Stomach (tissue), 9 donors: ENCODE results near the gene KCNJ4. TPM values are rescaled to one million over a fixed set of nuclear protein-coding genes. Genes with fewer than 3 reads are reported as not detected.

Experiments used
- DNase-seq, 2 donors: peaks; one replicate each; pipeline versions ENCODE4 v3.0.0 to v3.0.0-alpha.2; 2013 to 2019
- H3K27ac ChIP-seq, 5 donors: fragments of 200-600 bp in 4 of 5; sonication (generic) in 4 of 5; one replicate each; pipeline ENCODE4 v1.5.1; 2013 to 2019; ENCODE audit warnings: mild to moderate bottlenecking in 1 of 5, moderate library complexity in 1 of 5
- H3K27me3 ChIP-seq, 3 donors: fragments of 200-600 bp; sonication (generic); one replicate each; pipeline ENCODE4 v1.5.1; 2017 to 2019; ENCODE audit warnings: mixed run types in 1 of 3
- H3K36me3 ChIP-seq, 4 donors: fragments of 200-600 bp; sonication (generic); 1 replicate in 3 of 4; 2 replicates in 1 of 4; pipeline ENCODE4 v1.5.1; 2016 to 2019
- H3K4me1 ChIP-seq, 4 donors: fragments of 200-600 bp; sonication (generic); one replicate each; pipeline ENCODE4 v1.5.1; 2016 to 2019
- H3K4me3 ChIP-seq, 4 donors: fragments of 200-600 bp; sonication (generic) in 3 of 4; one replicate each; pipeline ENCODE4 v1.5.1; 2016 to 2019; ENCODE audit warnings: mild to moderate bottlenecking in 1 of 4
- H3K9me3 ChIP-seq, 4 donors: fragments of 200-600 bp; sonication (generic); one replicate each; pipeline ENCODE4 v1.5.1; 2016 to 2019
- EP300 ChIP-seq: sonication (generic); formaldehyde crosslinking; IDR thresholded peaks from one replicate; pipeline ENCODE4 v1.6.1; 2017; ENCODE audit warnings: antibody characterized with exemption
- POLR2A ChIP-seq, 4 donors: fragments of 450-650 bp; IDR thresholded peaks; one replicate each; pipeline ENCODE4 v1.6.1; 2016; ENCODE audit warnings: antibody characterized with exemption in 4 of 4, control low read depth in 2 of 4, mild to moderate bottlenecking in 1 of 4, moderate library complexity in 1 of 4
- POLR2AphosphoS5 ChIP-seq, 3 donors: sonication (generic); formaldehyde crosslinking; IDR thresholded peaks; one replicate each; pipeline ENCODE4 v1.6.1; 2016; ENCODE audit warnings: antibody characterized with exemption in 3 of 3
- WGBS, 5 donors: extraction: QIAGEN DNeasy Blood & Tissue Kit in 3 of 5; methylation state at CpG; one replicate each; pipeline versions ENCODE4 v1.1.5 to v1.1.7; 2013 to 2018; 5-methylcytosine and 5-hydroxymethylcytosine counted together
- intact Hi-C: fragments of 100-400 bp; cut with DNase I; formaldehyde crosslinking; loops from one replicate; pipeline ENCODE4 v1.15.1; 2023; ENCODE audit warnings: low total_unique reads
- polyA plus RNA-seq, 3 donors: library from polyadenylated mRNA; stranded (reverse); fragments of 200-250 nt; gene quantifications; one replicate each; pipeline ENCODE4 v1.2.3, GENCODE V29; 2013
- total RNA-seq, 5 donors: library from RNA; depleted of rRNA; stranded (reverse); fragments of >200 nt; gene quantifications; one replicate each; pipeline versions ENCODE4 v1.1.0 to v1.2.3, GENCODE V29; 2014 to 2016
- TF ChIP-seq, protein P1 (sequence below), 7 experiments: fragments of 450-650 bp in 4 of 7; fragments of 200-600 bp in 3 of 7; sonication (generic) in 3 of 7; IDR thresholded peaks; one replicate each; pipeline ENCODE4 v1.5.1; 2016 to 2019; ENCODE audit warnings: antibody characterized with exemption in 7 of 7, control low read depth in 2 of 7, mild to moderate bottlenecking in 1 of 7
- donor health status: healthy with polysubstance abuse.
- donor health status: Bipolar disorder and iron deficiency.
- donor health status: healthy.

KCNJ4 gene
- total and polyA plus RNA-seq, 8 donors, result not detected

DNA sequence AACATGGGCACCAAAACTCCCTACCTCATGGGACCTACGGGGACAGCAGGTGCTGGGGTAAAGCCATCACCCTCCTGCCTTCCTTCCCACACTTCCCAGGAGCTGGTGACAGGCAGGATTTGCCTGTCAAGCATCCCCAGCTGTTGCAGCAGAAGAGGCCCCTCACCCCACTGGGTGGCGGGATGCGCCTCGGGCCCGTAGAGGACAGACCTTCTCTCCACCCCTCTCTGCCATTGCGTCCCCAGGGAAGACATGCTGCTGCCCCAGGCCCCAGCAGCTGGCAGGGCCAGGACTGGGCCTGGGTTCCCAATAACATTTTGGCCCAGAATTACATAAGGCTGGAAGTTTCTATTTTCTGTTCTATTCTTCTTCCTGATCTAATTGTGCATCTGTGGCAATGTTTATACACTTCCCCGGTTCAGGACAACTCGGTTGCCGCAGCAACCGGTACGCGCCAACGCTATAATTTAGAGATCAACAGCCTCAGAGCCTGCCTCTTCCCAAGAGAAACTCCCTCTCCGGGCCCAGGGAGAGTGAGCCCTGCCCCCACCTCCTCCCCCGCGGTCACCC lies 25.4 kb downstream of the KCNJ4 start:
- no peak overlapping the region for H3K4me3 ChIP-seq
- H3K36me3 ChIP-seq, result no peaks in the 10 kb centered on the region
- no peak overlapping the region for H3K27ac ChIP-seq
- intact Hi-C loops, result no loop called here
- no peaks in the 10 kb centered on the region for H3K9me3 ChIP-seq
- TF ChIP-seq, protein P1, sequence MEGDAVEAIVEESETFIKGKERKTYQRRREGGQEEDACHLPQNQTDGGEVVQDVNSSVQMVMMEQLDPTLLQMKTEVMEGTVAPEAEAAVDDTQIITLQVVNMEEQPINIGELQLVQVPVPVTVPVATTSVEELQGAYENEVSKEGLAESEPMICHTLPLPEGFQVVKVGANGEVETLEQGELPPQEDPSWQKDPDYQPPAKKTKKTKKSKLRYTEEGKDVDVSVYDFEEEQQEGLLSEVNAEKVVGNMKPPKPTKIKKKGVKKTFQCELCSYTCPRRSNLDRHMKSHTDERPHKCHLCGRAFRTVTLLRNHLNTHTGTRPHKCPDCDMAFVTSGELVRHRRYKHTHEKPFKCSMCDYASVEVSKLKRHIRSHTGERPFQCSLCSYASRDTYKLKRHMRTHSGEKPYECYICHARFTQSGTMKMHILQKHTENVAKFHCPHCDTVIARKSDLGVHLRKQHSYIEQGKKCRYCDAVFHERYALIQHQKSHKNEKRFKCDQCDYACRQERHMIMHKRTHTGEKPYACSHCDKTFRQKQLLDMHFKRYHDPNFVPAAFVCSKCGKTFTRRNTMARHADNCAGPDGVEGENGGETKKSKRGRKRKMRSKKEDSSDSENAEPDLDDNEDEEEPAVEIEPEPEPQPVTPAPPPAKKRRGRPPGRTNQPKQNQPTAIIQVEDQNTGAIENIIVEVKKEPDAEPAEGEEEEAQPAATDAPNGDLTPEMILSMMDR (IDR thresholded peaks at IDR 0.05), result no peak
- TF ChIP-seq POLR2A (IDR thresholded peaks at IDR 0.05), result no peak
- no peak for TF ChIP-seq EP300
- no peak for TF ChIP-seq POLR2AphosphoS5 (IDR thresholded peaks at IDR 0.05)
- DNase-seq, result peak in 1 of 2 donors; percentile 67
- WGBS, 5 donors, result 55 to 62% (median 59%) methylated on average over 14 to 16 of the region's 16 CpGs
- no peaks in the 10 kb centered on the region for H3K4me1 ChIP-seq
- H3K27me3 ChIP-seq, result peaks cover 0 to 8% (median 0%) of the 10 kb centered on the region in 3 donors

DNA sequence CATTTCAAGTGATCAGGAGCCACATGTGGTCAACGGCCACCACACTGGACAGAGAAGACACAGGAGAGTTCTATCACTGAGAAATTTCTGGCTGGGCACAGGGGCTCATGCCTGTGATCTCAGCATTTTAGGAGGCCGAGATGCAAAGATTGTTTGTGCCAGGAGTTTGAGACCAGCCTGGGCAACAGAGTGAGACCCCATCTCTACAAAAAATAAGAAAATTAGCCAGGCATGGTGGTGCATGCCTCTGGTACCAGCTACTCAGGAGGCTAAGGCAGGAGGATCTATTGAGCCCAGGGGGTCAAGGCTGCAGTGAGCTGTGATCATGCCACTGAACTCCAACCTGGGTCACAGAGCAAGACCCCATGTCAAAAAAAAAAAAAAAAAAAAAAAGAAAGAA lies 26.3 kb downstream of the KCNJ4 start:
- TF ChIP-seq POLR2AphosphoS5 (IDR thresholded peaks at IDR 0.05) (no peak), EP300 (no peak), POLR2A (IDR thresholded peaks at IDR 0.05) (no peak)
- TF ChIP-seq, protein P1 (IDR thresholded peaks at IDR 0.05), result no peak
- 62 to 81% (median 72%) methylated on average over 2 of the region's 2 CpGs for WGBS, 5 donors
- intact Hi-C loops, result no loop called here
- Histone ChIP-seq H3K4me3 (no peak overlapping the region), H3K36me3 (no peaks in the 10 kb centered on the region), H3K4me1 (no peaks in the 10 kb centered on the region), H3K27me3 (peaks cover 0 to 3% (median 0%) of the 10 kb centered on the region in 3 donors), H3K27ac (no peak overlapping the region), H3K9me3 (no peaks in the 10 kb centered on the region)
- DNase-seq, result no peak

DNA sequence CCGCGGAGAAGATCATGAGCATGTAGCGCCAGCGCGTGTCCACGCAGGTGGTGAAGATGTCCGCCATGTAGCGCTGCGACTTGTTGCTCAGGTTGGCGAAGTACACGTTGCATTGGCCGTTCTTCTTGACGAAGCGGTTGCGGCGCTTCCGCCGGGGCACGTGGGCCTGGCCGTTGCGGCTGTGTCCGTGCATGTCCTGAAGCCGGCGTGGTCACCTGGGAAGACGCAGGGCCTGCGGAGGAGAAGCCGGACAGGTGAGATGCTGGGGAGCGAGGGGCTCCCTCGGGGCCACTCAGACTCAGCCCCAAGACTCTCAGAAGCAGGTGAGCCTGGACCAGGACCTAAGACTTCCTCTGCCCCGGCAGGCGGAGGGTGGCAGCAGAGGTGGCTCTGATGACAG lies 27.1 kb downstream of the KCNJ4 start:
- no peaks in the 10 kb centered on the region for H3K9me3 ChIP-seq
- intact Hi-C loops, result no loop called here
- H3K27me3 ChIP-seq, result no peaks in the 10 kb centered on the region
- no peaks in the 10 kb centered on the region for H3K4me1 ChIP-seq
- 93 to 97% (median 96%) methylated on average over 14 to 31 of the region's 31 CpGs for WGBS, 5 donors
- no peak for TF ChIP-seq POLR2A (IDR thresholded peaks at IDR 0.05)
- TF ChIP-seq, protein P1 (IDR thresholded peaks at IDR 0.05), result no peak
- TF ChIP-seq POLR2AphosphoS5 (IDR thresholded peaks at IDR 0.05), result no peak
- TF ChIP-seq EP300, result no peak
- H3K27ac ChIP-seq, result no peak overlapping the region
- DNase-seq, result no peak
- H3K4me3 ChIP-seq, result no peak overlapping the region
- no peaks in the 10 kb centered on the region for H3K36me3 ChIP-seq

DNA sequence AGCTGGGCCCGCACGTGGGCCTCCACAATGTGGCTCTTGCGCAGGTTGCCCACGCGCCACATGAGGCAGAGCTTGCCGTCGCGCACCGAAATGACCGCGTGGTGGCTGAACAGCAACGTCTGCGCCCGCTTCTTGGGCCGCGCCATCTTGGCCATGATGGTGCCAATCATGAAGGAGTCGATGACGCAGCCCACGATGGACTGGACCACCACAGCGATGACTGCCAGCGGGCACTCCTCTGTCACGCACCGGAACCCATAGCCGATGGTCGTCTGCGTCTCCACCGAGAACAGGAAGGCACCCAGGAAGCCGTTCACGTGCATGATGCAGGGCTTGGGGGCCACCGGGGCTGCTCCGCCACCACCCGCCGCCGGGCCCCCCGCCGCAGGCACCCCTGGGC lies 27.5 kb downstream of the KCNJ4 start:
- no peak overlapping the region for H3K4me3 ChIP-seq
- H3K36me3 ChIP-seq, result no peaks in the 10 kb centered on the region
- WGBS, 5 donors, result 94 to 98% (median 97%) methylated on average over 11 to 36 of the region's 36 CpGs
- no peaks in the 10 kb centered on the region for H3K4me1 ChIP-seq
- no peaks in the 10 kb centered on the region for H3K27me3 ChIP-seq
- DNase-seq, result no peak
- TF ChIP-seq EP300, result no peak
- no peak for TF ChIP-seq POLR2AphosphoS5 (IDR thresholded peaks at IDR 0.05)
- TF ChIP-seq, protein P1 (IDR thresholded peaks at IDR 0.05), result no peak
- TF ChIP-seq POLR2A (IDR thresholded peaks at IDR 0.05), result no peak
- no peaks in the 10 kb centered on the region for H3K9me3 ChIP-seq
- intact Hi-C loops, result no loop called here
- no peak overlapping the region for H3K27ac ChIP-seq
